ENCODE results near the gene PAQR9. TPM values are rescaled to one million over a fixed set of nuclear protein-coding genes. Genes with fewer than 3 reads are reported as not detected.

Gene PAQR9
- total RNA-seq, 1 experiment from 2014 or later: not detected

- no peak for DNase-seq
- POLR2A ChIA-PET: no interaction called here
- peaks cover 10% of the 10 kb centered on the region for H3K4me1 Mint-ChIP-seq (ENCODE audit: low read depth, unreplicated experiment)
- CTCF ChIA-PET: no interaction called here
- TF ChIP-seq CTCF (IDR thresholded peaks at IDR 0.05; ENCODE audit: insufficient read depth in 1 of 2, low read depth in 1 of 2, low read length in 1 of 2, severe bottlenecking in 1 of 2, unreplicated experiment in 1 of 2): no peak
- peaks cover 13% of the 10 kb centered on the region for H3K27me3 Mint-ChIP-seq (ENCODE audit: insufficient read depth, unreplicated experiment)
- H3K36me3 Mint-ChIP-seq (ENCODE audit: insufficient read depth, unreplicated experiment): no peaks in the 10 kb centered on the region
- Histone ChIP-seq H3K9me3 (no peaks in the 10 kb centered on the region), H3K36me3 (ENCODE audit: control insufficient read depth, insufficient read depth, low read length) (no peaks in the 10 kb centered on the region), H3K4me1 (no peaks in the 10 kb centered on the region), H3K4me3 (ENCODE audit: low read depth, low read length) (no peak overlapping the region), H3K27me3 (replicated peaks; ENCODE audit: control insufficient read depth, insufficient read depth, low read length) (no peaks in the 10 kb centered on the region)
- no peak overlapping the region for H3K4me3 Mint-ChIP-seq (ENCODE audit: unreplicated experiment)
- BruUV-seq (replicated peaks): no TSS peak
- H3K27ac Mint-ChIP-seq (ENCODE audit: unreplicated experiment): no peak overlapping the region
- no peaks in the 10 kb centered on the region for H3K9me3 Mint-ChIP-seq (ENCODE audit: unreplicated experiment)
- intact Hi-C loops (cut with micrococcal nuclease; ENCODE audit: unreplicated experiment): no loop called here
Measured at GRCh38 chr3:142947799-142948575, 15.5 kb downstream of the PAQR9 start.

GRCh38 chr3:142947352-142947751 is 16.1 kb downstream of the PAQR9 start:
- POLR2A ChIA-PET: no interaction called here
- CTCF ChIA-PET: no interaction called here
- Histone ChIP-seq H3K4me1 (no peaks in the 10 kb centered on the region), H3K9me3 (no peaks in the 10 kb centered on the region), H3K4me3 (ENCODE audit: low read depth, low read length) (no peak overlapping the region), H3K36me3 (ENCODE audit: control insufficient read depth, insufficient read depth, low read length) (no peaks in the 10 kb centered on the region), H3K27me3 (replicated peaks; ENCODE audit: control insufficient read depth, insufficient read depth, low read length) (no peaks in the 10 kb centered on the region)
- H3K4me1 Mint-ChIP-seq (ENCODE audit: low read depth, unreplicated experiment): peaks cover 10% of the 10 kb centered on the region
- no peaks in the 10 kb centered on the region for H3K9me3 Mint-ChIP-seq (ENCODE audit: unreplicated experiment)
- peaks cover 13% of the 10 kb centered on the region for H3K27me3 Mint-ChIP-seq (ENCODE audit: insufficient read depth, unreplicated experiment)
- intact Hi-C loops (cut with micrococcal nuclease; ENCODE audit: unreplicated experiment): no loop called here
- H3K36me3 Mint-ChIP-seq (ENCODE audit: insufficient read depth, unreplicated experiment): no peaks in the 10 kb centered on the region
- no TSS peak for BruUV-seq (replicated peaks)
- no peak overlapping the region for H3K27ac Mint-ChIP-seq (ENCODE audit: unreplicated experiment)
- no peak overlapping the region for H3K4me3 Mint-ChIP-seq (ENCODE audit: unreplicated experiment)
- DNase-seq: no peak
- no peak for TF ChIP-seq CTCF (IDR thresholded peaks at IDR 0.05; ENCODE audit: insufficient read depth in 1 of 2, low read depth in 1 of 2, low read length in 1 of 2, severe bottlenecking in 1 of 2, unreplicated experiment in 1 of 2)

- H3K4me1 Mint-ChIP-seq (ENCODE audit: low read depth, unreplicated experiment): peaks cover 6% of the 10 kb centered on the region
- no peaks in the 10 kb centered on the region for H3K9me3 ChIP-seq
- H3K27ac Mint-ChIP-seq (ENCODE audit: unreplicated experiment): no peak overlapping the region
- no peak overlapping the region for H3K4me3 ChIP-seq (ENCODE audit: low read depth, low read length)
- H3K9me3 Mint-ChIP-seq (ENCODE audit: unreplicated experiment): no peaks in the 10 kb centered on the region
- ChIA-PET CTCF (no interaction called here), POLR2A (no interaction called here)
- peaks cover 11% of the 10 kb centered on the region for H3K27me3 Mint-ChIP-seq (ENCODE audit: insufficient read depth, unreplicated experiment)
- no peak for DNase-seq
- H3K36me3 Mint-ChIP-seq (ENCODE audit: insufficient read depth, unreplicated experiment): no peaks in the 10 kb centered on the region
- intact Hi-C loops (cut with micrococcal nuclease; ENCODE audit: unreplicated experiment): no loop called here
- H3K4me3 Mint-ChIP-seq (ENCODE audit: unreplicated experiment): no peak overlapping the region
- TF ChIP-seq CTCF (IDR thresholded peaks at IDR 0.05; ENCODE audit: insufficient read depth in 1 of 2, low read depth in 1 of 2, low read length in 1 of 2, severe bottlenecking in 1 of 2, unreplicated experiment in 1 of 2): no peak
- H3K27me3 ChIP-seq (replicated peaks; ENCODE audit: control insufficient read depth, insufficient read depth, low read length): no peaks in the 10 kb centered on the region
- H3K36me3 ChIP-seq (ENCODE audit: control insufficient read depth, insufficient read depth, low read length): no peaks in the 10 kb centered on the region
- no peaks in the 10 kb centered on the region for H3K4me1 ChIP-seq
- no TSS peak for BruUV-seq (replicated peaks)
Measured at GRCh38 chr3:142946861-142947260, 16.6 kb downstream of the PAQR9 start.

All from Caco-2 (cell line).